Vagina (tissue), 2 donors: ENCODE measurements around the gene IKZF4.

ENCODE experiments used
- CTCF ChIP-seq, 3 experiments: fragments of 450-650 bp in 2 of 3; fragments of 200-600 bp in 1 of 3; sonication (generic) in 1 of 3; IDR thresholded peaks; one replicate each; pipeline ENCODE4 v1.5.1; 2017 to 2019; ENCODE audit warnings: antibody characterized with exemption in 3 of 3, mild to moderate bottlenecking in 2 of 3, moderate library complexity in 2 of 3
- POLR2A ChIP-seq, 2 donors: fragments of 450-650 bp; IDR thresholded peaks; one replicate each; pipeline ENCODE4 v1.6.1; 2017; ENCODE audit warnings: antibody characterized with exemption in 2 of 2, mild to moderate bottlenecking in 2 of 2, moderate library complexity in 2 of 2
- POLR2AphosphoS5 ChIP-seq, 2 donors: sonication (generic); formaldehyde crosslinking; IDR thresholded peaks; one replicate each; pipeline ENCODE4 v1.9.0; 2017; ENCODE audit warnings: antibody characterized with exemption in 2 of 2, mild to moderate bottlenecking in 2 of 2, low read depth in 1 of 2; ENCODE audit not compliant: insufficient read depth in 1 of 2

- no peak for TF ChIP-seq CTCF (IDR thresholded peaks at IDR 0.05)
- TF ChIP-seq POLR2A (IDR thresholded peaks at IDR 0.05) = no peak
- TF ChIP-seq POLR2AphosphoS5 (IDR thresholded peaks at IDR 0.05; ENCODE audit: insufficient read depth in 1 of 2, low read depth in 1 of 2) = no peak
Measured at GRCh38 chr12:55982319-55982936, 38.4 kb upstream of the IKZF4 start.
